GM12801 (cell line): Measurements from ENCODE around the gene VPS11.

Source experiments
- CTCF ChIP-seq: IDR thresholded peaks from one replicate; pipeline ENCODE4 v1.5.1; 2011; ENCODE audit warnings: control low read depth; ENCODE audit not compliant: insufficient read length; ENCODE audit errors: extremely low read depth

The VPS11 gene

GRCh38 chr11:119121811-119122124, 54.1 kb downstream of the VPS11 start:
- no peak for TF ChIP-seq CTCF

GRCh38 chr11:119125821-119126220, 58.2 kb downstream of the VPS11 start:
- TF ChIP-seq CTCF = no peak

- TF ChIP-seq CTCF = no peak
Observed at GRCh38 chr11:119126675-119127268, 59.2 kb downstream of the VPS11 start.

- TF ChIP-seq CTCF = no peak
Observed at GRCh38 chr11:119130662-119131061, 63.0 kb downstream of the VPS11 start.
